Colonic mucosa (tissue), 4 donors: ENCODE results near the gene VPS26B. TPM values are rescaled to one million over a fixed set of nuclear protein-coding genes. Genes with fewer than 3 reads are reported as not detected.

ENCODE experiments used
- DNase-seq: peaks from one replicate; pipeline ENCODE4 v3.0.0-alpha.2; 2020
- H3K27ac ChIP-seq: fragments of 200-600 bp; one replicate; pipeline ENCODE4 v1.8.0; 2021
- H3K27me3 ChIP-seq: fragments of 200-600 bp; one replicate; pipeline ENCODE4 v1.8.0; 2021
- H3K36me3 ChIP-seq: fragments of 200-600 bp; one replicate; pipeline ENCODE4 v1.8.0; 2021
- H3K4me1 ChIP-seq: fragments of 200-600 bp; one replicate; pipeline ENCODE4 v1.8.0; 2021; ENCODE audit warnings: mild to moderate bottlenecking
- H3K4me3 ChIP-seq: fragments of 200-600 bp; one replicate; pipeline ENCODE4 v1.8.0; 2021
- H3K9ac ChIP-seq, 2 donors: one replicate each; pipeline ENCODE4 v1.7.0; 2013; ENCODE audit warnings: control low read depth in 2 of 2, low read depth in 2 of 2, low read length in 2 of 2
- H3K9me3 ChIP-seq: fragments of 200-600 bp; one replicate; pipeline ENCODE4 v1.8.0; 2021
- intact Hi-C: fragments of 100-400 bp; cut with DNase I; formaldehyde crosslinking; loops from one replicate; pipeline ENCODE4 v1.14.1; 2022
- total RNA-seq, 2 donors: library from RNA; stranded (reverse); fragmentation: NEBNext Ultra II Directional in 1 of 2; extraction: Animal tissue kit (Norgen Biotek cat#: 25700) in 1 of 2; gene quantifications; one replicate each; pipeline ENCODE4 v1.2.1, GENCODE V29; 2021
- TF ChIP-seq, protein P1 (sequence below): fragments of 200-600 bp; IDR thresholded peaks from one replicate; pipeline ENCODE4 v1.8.0; 2022; ENCODE audit warnings: antibody characterized with exemption, mild to moderate bottlenecking
- donor health status: healthy.
- donor health status: DM: no; HTN: no; CAD: no.
- donor health status: DM: no; HTN: no; CAD: no.

VPS26B gene
- total RNA-seq, 2 donors from 2014 or later: 41.4 to 47.4 TPM

DNA sequence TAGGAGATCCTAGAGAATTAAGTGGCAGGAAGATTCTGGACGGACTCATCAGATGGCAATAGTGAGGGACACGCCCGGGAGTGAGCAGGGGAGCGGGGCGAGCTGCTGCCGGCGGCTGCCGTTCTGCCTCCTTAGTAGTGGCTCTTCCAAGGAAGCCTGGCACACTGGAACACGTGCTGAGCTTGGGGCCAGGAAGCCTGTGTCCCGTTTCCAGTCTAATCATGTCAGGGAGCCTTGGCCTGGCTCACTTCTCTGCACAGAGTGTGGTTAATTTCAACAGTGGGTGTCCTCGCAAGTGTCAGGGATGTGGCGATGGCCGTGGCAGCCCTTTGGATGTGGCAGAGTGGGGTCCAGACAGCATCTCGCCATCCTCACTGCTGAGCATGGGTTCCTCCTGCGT, 68.2 kb downstream of the VPS26B start:
- intact Hi-C loops: no loop called here
- DNase-seq: no peak
- TF ChIP-seq, protein P1, sequence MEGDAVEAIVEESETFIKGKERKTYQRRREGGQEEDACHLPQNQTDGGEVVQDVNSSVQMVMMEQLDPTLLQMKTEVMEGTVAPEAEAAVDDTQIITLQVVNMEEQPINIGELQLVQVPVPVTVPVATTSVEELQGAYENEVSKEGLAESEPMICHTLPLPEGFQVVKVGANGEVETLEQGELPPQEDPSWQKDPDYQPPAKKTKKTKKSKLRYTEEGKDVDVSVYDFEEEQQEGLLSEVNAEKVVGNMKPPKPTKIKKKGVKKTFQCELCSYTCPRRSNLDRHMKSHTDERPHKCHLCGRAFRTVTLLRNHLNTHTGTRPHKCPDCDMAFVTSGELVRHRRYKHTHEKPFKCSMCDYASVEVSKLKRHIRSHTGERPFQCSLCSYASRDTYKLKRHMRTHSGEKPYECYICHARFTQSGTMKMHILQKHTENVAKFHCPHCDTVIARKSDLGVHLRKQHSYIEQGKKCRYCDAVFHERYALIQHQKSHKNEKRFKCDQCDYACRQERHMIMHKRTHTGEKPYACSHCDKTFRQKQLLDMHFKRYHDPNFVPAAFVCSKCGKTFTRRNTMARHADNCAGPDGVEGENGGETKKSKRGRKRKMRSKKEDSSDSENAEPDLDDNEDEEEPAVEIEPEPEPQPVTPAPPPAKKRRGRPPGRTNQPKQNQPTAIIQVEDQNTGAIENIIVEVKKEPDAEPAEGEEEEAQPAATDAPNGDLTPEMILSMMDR: no peak
- Histone ChIP-seq H3K4me1 (no peaks in the 10 kb centered on the region), H3K27me3 (no peaks in the 10 kb centered on the region), H3K36me3 (no peaks in the 10 kb centered on the region), H3K9me3 (no peaks in the 10 kb centered on the region), H3K27ac (no peak overlapping the region), H3K9ac (no peak overlapping the region), H3K4me3 (no peak overlapping the region)

DNA sequence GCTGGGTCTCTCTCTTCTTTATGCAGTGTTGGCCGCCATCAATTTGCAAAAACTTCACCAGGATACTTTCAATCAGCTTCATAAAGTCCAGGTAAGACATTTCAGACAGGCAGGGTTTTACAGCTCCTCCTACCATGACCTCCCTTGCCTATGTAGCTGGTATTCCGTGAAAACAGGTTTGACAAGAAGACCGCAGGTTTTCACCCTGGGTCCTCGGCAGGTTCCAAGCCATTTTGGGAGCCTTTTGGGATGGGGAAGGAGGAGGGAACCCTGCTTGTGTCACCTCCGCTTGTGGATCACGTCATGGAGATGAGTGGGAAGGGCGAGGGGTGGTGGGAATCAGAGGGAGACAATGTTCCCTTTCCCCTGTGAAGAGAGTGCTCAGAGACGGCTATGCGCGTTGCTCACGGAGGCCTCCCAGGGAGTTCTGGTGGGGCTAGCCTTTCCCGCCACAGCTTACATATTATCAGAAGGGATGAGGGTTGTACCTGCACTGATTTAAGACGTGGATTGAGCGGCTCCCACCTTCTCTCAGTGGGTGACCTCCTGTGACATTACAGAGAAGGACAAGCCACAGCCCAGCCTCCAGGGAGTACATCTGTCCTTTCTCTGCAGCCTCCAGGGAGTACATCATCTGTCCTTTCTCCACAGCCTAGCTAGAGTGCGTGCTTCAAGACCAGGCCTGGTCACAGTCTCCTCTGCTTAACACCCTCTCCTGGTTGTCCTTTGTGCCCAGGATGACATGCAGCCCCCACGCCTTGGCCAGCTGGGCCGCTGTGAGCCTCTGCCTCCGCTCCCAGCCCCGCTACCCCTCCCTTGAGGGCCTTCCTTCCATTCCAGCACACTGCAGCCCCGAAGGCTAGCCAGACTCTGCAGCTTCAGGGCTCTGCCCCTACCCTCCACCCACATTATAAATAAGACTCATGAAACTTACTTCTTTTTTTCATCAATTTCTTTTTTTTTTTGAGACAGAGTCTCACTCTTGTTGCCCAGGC, 68.9 kb downstream of the VPS26B start:
- intact Hi-C loops: no loop called here
- Histone ChIP-seq H3K9ac (no peak overlapping the region), H3K4me1 (no peaks in the 10 kb centered on the region), H3K27me3 (no peaks in the 10 kb centered on the region), H3K9me3 (no peaks in the 10 kb centered on the region), H3K4me3 (no peak overlapping the region), H3K27ac (no peak overlapping the region), H3K36me3 (no peaks in the 10 kb centered on the region)
- no peak for DNase-seq
- TF ChIP-seq, protein P1: no peak

DNA sequence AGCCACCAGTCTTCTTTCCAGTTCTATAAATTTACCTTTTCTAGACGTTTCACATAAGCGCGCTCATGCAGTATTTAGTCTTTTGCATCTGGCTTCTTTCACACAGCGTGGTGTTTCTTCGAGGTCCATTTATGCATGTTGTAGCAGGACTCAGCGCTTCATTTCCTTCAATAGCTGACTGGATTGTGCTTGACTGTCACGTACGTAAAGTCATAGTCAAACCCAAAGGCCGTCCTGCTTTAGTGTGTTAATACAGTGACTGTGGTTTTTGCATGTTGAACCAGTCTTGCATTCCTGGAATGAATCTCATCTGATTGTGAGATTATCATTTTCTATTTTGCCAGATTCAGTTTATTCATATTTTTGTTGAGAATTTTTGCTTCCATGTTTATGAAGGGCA, 70.2 kb downstream of the VPS26B start:
- no peaks in the 10 kb centered on the region for H3K4me1 ChIP-seq
- TF ChIP-seq, protein P1: no peak

More for the DNA sequence above, 70.2 kb downstream of the VPS26B start:
- Histone ChIP-seq H3K4me3 (no peak overlapping the region), H3K9me3 (no peaks in the 10 kb centered on the region), H3K27me3 (no peaks in the 10 kb centered on the region), H3K36me3 (no peaks in the 10 kb centered on the region), H3K27ac (no peak overlapping the region), H3K9ac (no peak overlapping the region)
- no peak for DNase-seq
- intact Hi-C loops: no loop called here

Other genes with a start within 250 kb of the VPS26B start
- gene JAM3, start 155.6 kb upstream of the VPS26B start, total RNA-seq: 10 to 100 TPM in 1 of 2 donors, 1 to 10 TPM in 1; 3.5 to 14.5 TPM
- 10 to 100 TPM; 12.9 to 45.0 TPM for gene NCAPD3, start 704 bp upstream of the VPS26B start, total RNA-seq
- gene THYN1, start 28.7 kb downstream of the VPS26B start, total RNA-seq: 10 to 100 TPM; 36.5 to 38.2 TPM
- gene ACAD8, start 28.9 kb downstream of the VPS26B start, total RNA-seq: 10 to 100 TPM; 27.5 to 30.2 TPM
- gene GLB1L3, start 51.7 kb downstream of the VPS26B start, total RNA-seq: under 1 TPM in 1 of 2 donors, not detected in 1; 0.15 TPM
- 10 to 100 TPM; 27.2 to 31.3 TPM for gene GLB1L2, start 107.3 kb downstream of the VPS26B start, total RNA-seq
- under 1 TPM in 1 of 2 donors, not detected in 1; 0.13 TPM for gene B3GAT1, start 187.6 kb downstream of the VPS26B start, total RNA-seq